22Rv1 (cell line): Measurements from ENCODE around the gene CAB39L.

Source experiments
- H3K27ac ChIP-seq: fragments of 450-650 bp; 2 replicates; pipeline ENCODE4 v1.5.1; 2017
- ZFX ChIP-seq: fragments of 450-650 bp; IDR thresholded peaks from 2 replicates; pipeline ENCODE4 v1.6.1; 2017; ENCODE audit warnings: antibody characterized with exemption, borderline replicate concordance
- TF ChIP-seq, protein P1 (sequence below): fragments of 450-650 bp; IDR thresholded peaks from 2 replicates; pipeline ENCODE4 v1.5.1; 2017; ENCODE audit warnings: mild to moderate bottlenecking

CAB39L gene

DNA sequence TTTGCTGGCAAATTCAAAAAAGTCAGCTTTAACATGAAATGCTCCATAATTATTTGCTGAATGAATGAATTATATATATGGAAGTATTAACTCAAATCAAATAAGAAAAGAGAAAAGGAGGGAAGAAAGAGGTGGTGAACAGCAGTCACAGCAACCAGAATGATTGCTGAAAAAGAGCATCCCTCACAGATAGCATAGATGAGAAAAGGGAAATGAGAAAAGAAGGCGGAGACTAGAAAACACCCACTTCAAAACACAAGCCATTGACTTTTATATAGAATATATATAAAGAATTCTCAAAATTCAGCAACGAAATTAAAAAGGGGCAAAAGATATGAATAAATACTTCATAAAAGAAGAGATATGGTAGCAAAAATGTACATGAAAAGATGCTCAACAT lies 75.2 kb downstream of the CAB39L start:
- no peak overlapping the region for H3K27ac ChIP-seq
- TF ChIP-seq ZFX, result no peak
- TF ChIP-seq, protein P1, sequence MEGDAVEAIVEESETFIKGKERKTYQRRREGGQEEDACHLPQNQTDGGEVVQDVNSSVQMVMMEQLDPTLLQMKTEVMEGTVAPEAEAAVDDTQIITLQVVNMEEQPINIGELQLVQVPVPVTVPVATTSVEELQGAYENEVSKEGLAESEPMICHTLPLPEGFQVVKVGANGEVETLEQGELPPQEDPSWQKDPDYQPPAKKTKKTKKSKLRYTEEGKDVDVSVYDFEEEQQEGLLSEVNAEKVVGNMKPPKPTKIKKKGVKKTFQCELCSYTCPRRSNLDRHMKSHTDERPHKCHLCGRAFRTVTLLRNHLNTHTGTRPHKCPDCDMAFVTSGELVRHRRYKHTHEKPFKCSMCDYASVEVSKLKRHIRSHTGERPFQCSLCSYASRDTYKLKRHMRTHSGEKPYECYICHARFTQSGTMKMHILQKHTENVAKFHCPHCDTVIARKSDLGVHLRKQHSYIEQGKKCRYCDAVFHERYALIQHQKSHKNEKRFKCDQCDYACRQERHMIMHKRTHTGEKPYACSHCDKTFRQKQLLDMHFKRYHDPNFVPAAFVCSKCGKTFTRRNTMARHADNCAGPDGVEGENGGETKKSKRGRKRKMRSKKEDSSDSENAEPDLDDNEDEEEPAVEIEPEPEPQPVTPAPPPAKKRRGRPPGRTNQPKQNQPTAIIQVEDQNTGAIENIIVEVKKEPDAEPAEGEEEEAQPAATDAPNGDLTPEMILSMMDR, result no peak

DNA sequence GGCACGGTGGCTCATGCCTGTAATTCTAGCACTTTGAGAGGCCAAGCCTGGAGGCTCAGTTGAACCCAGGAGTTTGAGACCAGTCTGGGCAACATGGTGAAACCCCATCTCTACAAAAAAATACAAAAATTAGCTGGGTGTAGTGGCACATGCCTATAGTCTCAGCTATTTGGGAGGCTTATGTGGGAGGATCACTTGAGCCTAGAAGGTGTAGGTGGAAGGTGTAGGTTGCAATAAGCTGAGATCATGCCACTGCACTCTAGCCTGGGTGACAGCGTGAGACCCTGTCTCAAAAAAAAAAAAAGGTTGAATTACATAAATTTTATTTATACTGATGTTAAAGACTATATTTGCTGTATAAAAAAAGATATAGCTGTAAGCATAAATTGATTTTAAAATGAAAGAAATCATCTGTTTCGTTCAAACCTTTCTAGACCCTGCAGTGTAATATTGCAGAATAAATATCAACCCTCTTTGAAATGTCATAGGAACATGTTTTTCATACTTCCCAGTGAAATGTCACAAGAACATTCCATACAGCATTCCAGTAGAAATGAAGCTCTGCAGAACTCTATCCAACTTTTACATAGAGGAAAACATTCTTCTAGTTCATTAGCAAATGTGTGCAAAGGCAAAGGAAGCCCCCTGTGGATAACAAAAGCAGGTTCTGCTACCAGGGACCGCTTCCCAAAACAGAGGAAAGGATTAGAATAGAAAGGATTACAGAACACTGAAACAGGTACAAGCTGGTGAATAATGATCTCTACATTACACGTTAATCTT lies 76.0 kb downstream of the CAB39L start:
- no peak overlapping the region for H3K27ac ChIP-seq
- TF ChIP-seq, protein P1, result no peak
- no peak for TF ChIP-seq ZFX

DNA sequence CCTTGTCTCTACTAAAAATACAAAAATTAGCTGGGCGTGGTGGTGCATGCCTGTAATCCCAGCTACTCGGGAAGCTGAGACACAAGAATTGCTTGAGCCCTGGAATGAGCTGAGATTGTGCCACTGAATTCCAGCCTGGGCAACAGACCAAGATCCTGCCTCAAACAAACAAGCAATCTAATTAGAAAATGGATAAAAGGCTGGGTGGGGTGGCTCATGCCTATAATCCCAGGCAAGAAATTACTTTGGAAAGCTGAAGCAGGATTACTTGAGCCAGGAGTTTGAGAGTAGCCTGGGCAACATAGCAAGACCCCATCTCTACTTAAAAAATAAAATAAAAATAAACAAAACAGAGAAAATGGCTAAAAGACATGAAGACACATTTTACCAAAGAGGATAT lies 77.0 kb downstream of the CAB39L start:
- no peak overlapping the region for H3K27ac ChIP-seq
- TF ChIP-seq, protein P1, result no peak
- no peak for TF ChIP-seq ZFX

DNA sequence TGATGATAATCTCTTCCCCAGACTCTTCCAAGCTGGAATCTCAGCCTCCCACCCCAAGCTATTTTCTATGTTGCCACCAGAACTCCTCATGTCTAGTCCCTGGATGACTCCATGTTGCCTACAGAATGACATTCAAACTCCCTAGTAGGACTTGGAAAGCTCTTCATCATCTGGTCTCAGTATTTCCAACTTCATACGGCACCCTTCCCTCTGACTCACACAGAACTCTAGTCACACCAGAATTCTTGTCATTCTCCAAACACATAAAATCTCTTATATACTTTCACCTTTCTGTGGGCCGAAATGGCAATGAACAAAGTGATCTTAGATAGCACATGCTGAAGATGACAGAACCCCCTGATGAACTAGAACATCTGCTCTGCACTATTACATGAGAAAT lies 86.2 kb downstream of the CAB39L start:
- no peak for TF ChIP-seq ZFX
- TF ChIP-seq, protein P1, result no peak
- no peak overlapping the region for H3K27ac ChIP-seq

DNA sequence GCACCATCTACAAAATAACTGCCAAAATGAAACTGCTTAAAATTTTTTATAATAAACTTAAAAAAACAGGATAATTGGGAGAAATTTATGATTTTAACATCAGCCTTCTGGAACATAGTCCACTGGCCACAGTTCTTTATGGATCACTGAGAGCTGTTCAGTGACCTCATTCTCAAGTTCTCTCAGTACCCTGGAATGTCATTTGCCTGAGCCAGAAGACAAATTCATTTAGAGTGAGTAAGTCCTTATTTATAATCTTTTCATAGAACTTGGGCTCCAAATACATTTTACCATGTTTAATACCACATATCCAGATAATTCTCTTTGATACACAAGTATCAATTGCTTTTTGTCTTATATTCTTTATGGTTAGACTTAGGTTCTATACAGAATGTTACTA lies 87.6 kb downstream of the CAB39L start:
- TF ChIP-seq ZFX, result no peak
- TF ChIP-seq, protein P1, result no peak
- no peak overlapping the region for H3K27ac ChIP-seq

DNA sequence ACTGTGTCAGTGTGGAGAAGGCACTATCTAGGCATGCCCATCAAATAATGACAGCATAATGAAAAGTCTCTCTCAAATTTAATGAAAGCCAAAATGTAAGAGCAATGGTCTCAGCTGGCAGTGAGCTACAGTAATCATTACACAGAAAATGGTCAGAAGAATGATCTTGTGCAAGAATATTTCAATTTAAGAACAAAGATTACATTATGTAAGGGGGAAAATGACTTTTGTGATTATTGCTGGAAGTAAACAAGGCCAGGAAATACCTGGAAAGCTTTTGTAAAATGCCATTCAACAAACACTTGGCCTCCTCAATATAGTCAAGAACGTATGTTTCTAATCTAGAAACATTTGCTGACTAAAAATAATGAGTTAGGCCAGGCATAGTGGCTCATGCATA lies 89.1 kb downstream of the CAB39L start:
- no peak for TF ChIP-seq ZFX
- TF ChIP-seq, protein P1, result no peak
- H3K27ac ChIP-seq, result no peak overlapping the region

DNA sequence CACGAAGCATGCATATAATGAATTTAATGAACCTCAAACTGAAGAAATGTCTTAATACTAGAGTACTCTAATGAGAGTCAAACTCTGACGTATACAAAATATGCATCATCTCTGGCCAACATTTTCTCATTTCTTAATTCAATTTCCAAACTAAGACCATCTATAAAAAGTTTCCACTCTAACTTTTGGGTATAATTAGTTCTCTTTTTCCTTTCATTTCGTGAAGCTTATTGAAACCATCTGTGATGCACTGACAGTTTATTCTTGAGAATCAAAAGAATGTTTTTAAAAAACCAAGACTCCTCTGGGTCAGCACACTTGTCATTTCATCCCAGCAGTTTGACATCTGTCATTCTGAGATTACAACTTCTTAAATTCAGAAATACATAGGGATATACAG lies 90.0 kb downstream of the CAB39L start:
- H3K27ac ChIP-seq, result no peak overlapping the region
- TF ChIP-seq, protein P1, result no peak
- TF ChIP-seq ZFX, result no peak
